Kidney (tissue), 14 donors: Measurements from ENCODE around the gene PLXNA2. TPM values are rescaled to one million over a fixed set of nuclear protein-coding genes. Genes with fewer than 3 reads are reported as not detected.

ENCODE experiments used
- DNase-seq, 5 donors: peaks; one replicate each; pipeline ENCODE4 v3.0.0-alpha.2; 2013 to 2020
- FAIRE-seq: peaks from 2 replicates; lab custom pipeline; 2012; peaks lifted over from hg19 to GRCh38; lab: Jason Lieb, UNC
- H3K27ac ChIP-seq, 2 donors: one replicate each; pipeline ENCODE4 v1.7.0; 2013; ENCODE audit warnings: low read depth in 2 of 2, low read length in 2 of 2, inconsistent platforms in 1 of 2
- H3K27me3 ChIP-seq: one replicate; pipeline ENCODE4 v1.7.1; 2013; ENCODE audit warnings: low read length, inconsistent platforms; ENCODE audit not compliant: control insufficient read depth, insufficient read depth
- H3K36me3 ChIP-seq, 3 donors: one replicate each; pipeline versions ENCODE4 v1.7.0 to v1.7.1; 2013; ENCODE audit warnings: low read length in 3 of 3, control low read depth in 1 of 3, inconsistent platforms in 1 of 3; ENCODE audit not compliant: insufficient read depth in 3 of 3, control insufficient read depth in 2 of 3
- H3K4me1 ChIP-seq, 3 donors: one replicate each; pipeline versions ENCODE4 v1.7.0 to v1.7.1; 2013; ENCODE audit warnings: low read length in 3 of 3, inconsistent platforms in 1 of 3, low read depth in 1 of 3; ENCODE audit not compliant: control insufficient read depth in 2 of 3, insufficient read depth in 2 of 3
- H3K4me3 ChIP-seq, 3 donors: one replicate each; pipeline versions ENCODE4 v1.7.0 to v1.8.1; 2013; ENCODE audit warnings: low read length in 3 of 3, control low read depth in 1 of 3, inconsistent platforms in 1 of 3
- H3K9ac ChIP-seq, 3 donors: one replicate each; pipeline versions ENCODE4 v1.7.0 to v1.7.1; 2013; ENCODE audit warnings: low read length in 3 of 3, control low read depth in 1 of 3, inconsistent platforms in 1 of 3
- H3K9me3 ChIP-seq, 3 donors: one replicate each; pipeline versions ENCODE4 v1.7.0 to v1.7.1; 2013; ENCODE audit warnings: low read length in 3 of 3, control low read depth in 1 of 3, inconsistent platforms in 1 of 3; ENCODE audit not compliant: control insufficient read depth in 2 of 3, insufficient read depth in 1 of 3
- intact Hi-C: fragments of 100-400 bp; cut with DNase I; formaldehyde crosslinking; loops from one replicate; pipeline ENCODE4 v1.11.1; 2022
- polyA plus RNA-seq: library from polyadenylated mRNA; stranded (reverse); fragments of 350-450 nt; fragmentation: Illumina TruSeq; extraction: RNeasy Lipid Tissue Mini Kit (QIAGEN cat#74804); gene quantifications from one replicate; pipeline ENCODE4 v1.2.3, GENCODE V29; 2014; ENCODE audit warnings: low read depth, low replicate concordance; ENCODE audit not compliant: insufficient read depth
- total RNA-seq: library from RNA; stranded (reverse); fragmentation: NEBNext Ultra II Directional; extraction: Animal tissue kit (Norgen Biotek cat#: 25700); gene quantifications from one replicate; pipeline ENCODE4 v1.2.1, GENCODE V29; 2021
- TF ChIP-seq, protein P1 (sequence below): IDR thresholded peaks from 3 replicates; pipeline ENCODE4 v1.5.1; 2012; ENCODE audit warnings: mild to moderate bottlenecking, moderate library complexity, borderline replicate concordance; ENCODE audit not compliant: insufficient read depth; ENCODE audit errors: extremely low read depth
- donor health status: control.
- donor health status: control.
- donor health status: control.
- donor health status: control.
- donor health status: control.
- donor health status: DM: yes; HTN: yes; CAD: no.
- donor health status: Normal renal cell carcinoma (clear cell type).

Gene PLXNA2
- total and polyA plus RNA-seq, 2 donors from 2014 or later, result 2.4 to 27.9 TPM

DNA sequence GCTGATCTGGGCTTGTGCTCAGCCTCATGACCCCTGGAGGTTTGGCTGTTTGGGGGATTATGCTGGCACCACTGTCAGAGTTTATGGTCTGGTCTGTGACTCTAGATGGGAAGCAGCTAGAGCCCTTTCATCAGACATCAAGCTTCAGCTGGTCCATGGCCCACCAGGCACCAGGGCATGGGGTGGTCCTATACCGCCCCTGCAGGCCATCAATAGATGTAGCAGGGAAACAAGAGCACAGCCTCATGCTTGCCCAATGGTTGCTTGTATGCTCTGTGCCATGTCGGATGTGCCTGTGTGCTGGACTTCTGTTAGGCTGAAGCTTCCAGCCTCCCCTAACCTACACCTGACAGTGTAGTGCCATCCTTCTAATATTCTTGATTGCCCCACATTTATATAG, 262.2 kb downstream of the PLXNA2 start:
- Histone ChIP-seq H3K27ac (no peak overlapping the region), H3K36me3 (no peaks in the 10 kb centered on the region), H3K27me3 (no peaks in the 10 kb centered on the region), H3K9ac (no peak overlapping the region), H3K4me1 (no peaks in the 10 kb centered on the region), H3K9me3 (no peaks in the 10 kb centered on the region), H3K4me3 (no peak overlapping the region)
- intact Hi-C loops, result no loop called here
- TF ChIP-seq, protein P1, sequence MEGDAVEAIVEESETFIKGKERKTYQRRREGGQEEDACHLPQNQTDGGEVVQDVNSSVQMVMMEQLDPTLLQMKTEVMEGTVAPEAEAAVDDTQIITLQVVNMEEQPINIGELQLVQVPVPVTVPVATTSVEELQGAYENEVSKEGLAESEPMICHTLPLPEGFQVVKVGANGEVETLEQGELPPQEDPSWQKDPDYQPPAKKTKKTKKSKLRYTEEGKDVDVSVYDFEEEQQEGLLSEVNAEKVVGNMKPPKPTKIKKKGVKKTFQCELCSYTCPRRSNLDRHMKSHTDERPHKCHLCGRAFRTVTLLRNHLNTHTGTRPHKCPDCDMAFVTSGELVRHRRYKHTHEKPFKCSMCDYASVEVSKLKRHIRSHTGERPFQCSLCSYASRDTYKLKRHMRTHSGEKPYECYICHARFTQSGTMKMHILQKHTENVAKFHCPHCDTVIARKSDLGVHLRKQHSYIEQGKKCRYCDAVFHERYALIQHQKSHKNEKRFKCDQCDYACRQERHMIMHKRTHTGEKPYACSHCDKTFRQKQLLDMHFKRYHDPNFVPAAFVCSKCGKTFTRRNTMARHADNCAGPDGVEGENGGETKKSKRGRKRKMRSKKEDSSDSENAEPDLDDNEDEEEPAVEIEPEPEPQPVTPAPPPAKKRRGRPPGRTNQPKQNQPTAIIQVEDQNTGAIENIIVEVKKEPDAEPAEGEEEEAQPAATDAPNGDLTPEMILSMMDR, result no peak
- DNase-seq (peak in 1 of 5 donors; percentile 23), FAIRE-seq (no peak)

DNA sequence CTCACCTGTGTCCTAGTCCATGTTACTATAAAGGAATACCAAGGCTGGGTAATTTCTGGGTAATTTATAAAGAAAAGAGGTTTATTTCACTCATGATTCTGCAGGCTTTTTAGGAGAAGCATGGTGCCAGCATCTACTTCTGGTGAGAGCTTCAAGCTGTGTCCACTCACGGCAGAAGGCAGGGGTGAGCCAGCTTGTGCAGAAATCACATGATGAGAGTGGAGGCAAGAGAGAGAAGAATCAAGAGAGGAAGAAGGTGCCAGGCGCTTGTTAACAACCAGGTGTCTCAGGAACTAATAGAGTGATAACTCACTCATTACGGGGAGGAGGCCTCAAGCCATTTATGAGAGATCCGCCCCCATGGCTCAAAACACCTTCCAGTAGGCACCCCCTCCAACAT, 265.7 kb downstream of the PLXNA2 start:
- intact Hi-C loops, result no loop called here
- FAIRE-seq (no peak), DNase-seq (no peak)
- H3K27me3 ChIP-seq, result no peaks in the 10 kb centered on the region
- TF ChIP-seq, protein P1, result no peak
- no peak overlapping the region for H3K9ac ChIP-seq
- no peaks in the 10 kb centered on the region for H3K4me1 ChIP-seq
- H3K4me3 ChIP-seq, result no peak overlapping the region
- no peak overlapping the region for H3K27ac ChIP-seq
- H3K36me3 ChIP-seq, result no peaks in the 10 kb centered on the region
- no peaks in the 10 kb centered on the region for H3K9me3 ChIP-seq

DNA sequence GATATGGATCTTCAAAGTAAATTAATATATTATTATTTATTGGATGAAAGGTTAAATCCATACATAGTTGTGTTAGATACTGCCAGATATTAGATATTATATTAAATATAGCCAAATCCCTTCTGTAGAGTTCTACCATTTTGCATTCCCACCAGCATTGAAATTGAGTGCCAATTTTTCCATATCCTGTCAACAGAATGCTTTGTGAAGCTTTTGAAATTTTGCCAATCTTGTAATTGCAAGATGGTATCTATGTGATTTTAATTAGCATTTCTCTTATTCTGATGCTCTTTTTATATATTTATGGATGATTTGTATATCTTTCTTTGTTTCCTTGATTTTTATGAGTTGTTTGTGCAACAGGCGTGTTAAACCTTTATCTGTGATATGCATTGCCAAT, 266.3 kb downstream of the PLXNA2 start:
- FAIRE-seq, result no peak
- no peak overlapping the region for H3K4me3 ChIP-seq
- intact Hi-C loops, result no loop called here
- no peak for DNase-seq
- no peak overlapping the region for H3K9ac ChIP-seq
- H3K27me3 ChIP-seq, result no peaks in the 10 kb centered on the region
- no peaks in the 10 kb centered on the region for H3K4me1 ChIP-seq
- TF ChIP-seq, protein P1, result no peak
- no peak overlapping the region for H3K27ac ChIP-seq
- H3K9me3 ChIP-seq, result no peaks in the 10 kb centered on the region
- no peaks in the 10 kb centered on the region for H3K36me3 ChIP-seq

DNA sequence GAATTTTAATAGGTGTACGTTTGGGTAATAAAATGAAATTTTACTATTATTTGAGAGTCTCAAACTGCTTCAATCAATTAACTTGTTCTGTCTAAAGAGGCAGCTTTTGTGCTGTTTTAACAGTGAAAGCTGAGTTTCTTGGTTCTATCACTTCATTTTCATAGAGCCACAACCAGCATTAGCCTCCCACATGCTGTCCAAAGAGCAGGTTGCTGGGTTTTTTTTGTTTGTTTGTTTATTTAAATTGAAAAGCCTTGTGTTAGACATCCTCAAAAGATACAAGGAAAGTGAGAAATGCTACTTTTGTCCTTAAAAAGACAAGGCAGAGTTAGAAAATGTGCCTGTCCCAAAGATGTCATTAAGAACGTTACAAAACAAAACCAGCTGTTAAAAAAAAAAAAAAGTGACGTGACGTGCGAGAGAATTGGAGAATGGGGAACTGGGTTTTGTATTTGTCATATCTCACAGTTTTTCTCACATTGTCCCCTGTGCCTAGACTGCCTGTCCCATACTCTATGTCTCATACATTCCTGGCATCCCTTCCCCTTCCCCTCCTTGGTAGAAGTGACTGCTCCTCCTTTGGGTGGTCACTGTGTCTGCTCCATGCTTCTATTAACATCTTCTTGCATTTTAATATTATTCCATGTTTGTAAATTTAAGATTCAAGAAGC, 270.2 kb downstream of the PLXNA2 start:
- intact Hi-C loops, result no loop called here
- no peaks in the 10 kb centered on the region for H3K4me1 ChIP-seq
- H3K36me3 ChIP-seq, result no peaks in the 10 kb centered on the region
- H3K27ac ChIP-seq, result no peak overlapping the region
- H3K4me3 ChIP-seq, result no peak overlapping the region
- no peak overlapping the region for H3K9ac ChIP-seq
- no peak for FAIRE-seq
- no peaks in the 10 kb centered on the region for H3K27me3 ChIP-seq
- H3K9me3 ChIP-seq, result no peaks in the 10 kb centered on the region
- DNase-seq, result no peak
- TF ChIP-seq, protein P1, result no peak
